Measurements from ENCODE around the gene CECR2.

DNA sequence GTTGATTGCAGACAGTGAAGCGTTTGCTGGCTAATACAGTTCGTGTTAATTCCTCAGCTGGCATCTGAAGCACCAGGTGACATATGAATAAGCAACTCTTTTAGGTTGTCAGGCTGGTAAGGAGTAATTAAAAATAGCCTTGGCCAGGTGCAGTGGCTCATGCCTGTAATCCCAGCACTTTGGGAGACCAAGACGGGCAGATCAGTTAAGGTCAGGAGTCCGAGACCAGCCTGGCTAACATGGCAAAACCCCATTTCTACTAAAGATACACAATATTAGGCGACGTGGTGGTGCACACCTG is 74.9 kb downstream of the CECR2 start:
- TF ChIP-seq CTCF (IDR thresholded peaks at IDR 0.05; ENCODE audit: insufficient read depth, low read length) = no peak
- TF ChIP-seq POLR2AphosphoS5 (IDR thresholded peaks at IDR 0.05; ENCODE audit: low read depth) = no peak
- no peak for TF ChIP-seq REST (IDR thresholded peaks at IDR 0.05; ENCODE audit: insufficient replicate concordance, low read depth)
- TF ChIP-seq GABPA (IDR thresholded peaks at IDR 0.05; ENCODE audit: low read depth) = no peak
